A673 (cell line): Measurements from ENCODE around the gene WNT4. TPM values are rescaled to one million over a fixed set of nuclear protein-coding genes. Genes with fewer than 3 reads are reported as not detected.

Experiments
- BruUV-seq: library from RNA; stranded (reverse); fragments of 400-500 nt; replicated peaks from 2 replicates; lab custom pipeline; 2021; lab: Mats Ljungman, UMichigan
- CTCF ChIA-PET: fragments of 300-600 bp; sonication (Branson Sonifier 250); formaldehyde crosslinking; loops from one replicate; lab custom pipeline; 2022; ENCODE audit warnings: antibody characterized with exemption; lab: Charles Lee
- POLR2A ChIA-PET: fragments of 300-600 bp; sonication (Branson Sonifier 250); formaldehyde crosslinking; loops from one replicate; lab custom pipeline; 2022; ENCODE audit warnings: antibody characterized with exemption; ENCODE audit not compliant: low non-redundant PET; lab: Charles Lee
- DNase-seq: peaks from one replicate; pipeline ENCODE4 v3.0.0-alpha.2; 2015; ENCODE audit warnings: low spot score
- H3K27ac ChIP-seq: fragments of 200-600 bp; sonication (generic); 2 replicates; pipeline ENCODE4 v1.5.1; 2016; ENCODE audit warnings: mixed run types, low read depth, mild to moderate bottlenecking, mixed read lengths, antibody characterized with exemption, low read length; ENCODE audit not compliant: poor library complexity, severe bottlenecking
- H3K27me3 ChIP-seq: fragments of 200-600 bp; sonication (generic); replicated peaks from 2 replicates; pipeline ENCODE4 v1.6.1; 2017; ENCODE audit warnings: mixed run types, low read depth, mild to moderate bottlenecking, mixed read lengths, antibody characterized with exemption, low read length; ENCODE audit not compliant: insufficient read depth, poor library complexity
- H3K36me3 ChIP-seq: fragments of 200-600 bp; sonication (generic); 2 replicates; pipeline ENCODE4 v1.6.1; 2016; ENCODE audit warnings: mixed run types, mild to moderate bottlenecking, mixed read lengths, antibody characterized with exemption, low read length; ENCODE audit not compliant: insufficient read depth, poor library complexity, severe bottlenecking
- H3K4me1 ChIP-seq: fragments of 200-600 bp; sonication (generic); 2 replicates; pipeline ENCODE4 v1.6.1; 2017; ENCODE audit warnings: mixed run types, mild to moderate bottlenecking, mixed read lengths, antibody characterized with exemption, low read length; ENCODE audit not compliant: insufficient read depth, poor library complexity, severe bottlenecking
- H3K4me3 ChIP-seq: fragments of 200-600 bp; sonication (generic); 2 replicates; pipeline ENCODE4 v1.5.1; 2016; ENCODE audit warnings: low read depth, mixed run types, mild to moderate bottlenecking, mixed read lengths, low read length; ENCODE audit not compliant: poor library complexity, severe bottlenecking
- H3K9me3 ChIP-seq: fragments of 200-600 bp; sonication (generic); 2 replicates; pipeline ENCODE4 v1.6.1; 2016; ENCODE audit warnings: mixed run types, low read depth, mild to moderate bottlenecking, mixed read lengths, antibody characterized with exemption, low read length; ENCODE audit not compliant: poor library complexity, severe bottlenecking
- CTCF ChIP-seq: fragments of 300-800, 200-600 bp; sonication (generic); conservative IDR thresholded peaks from 2 replicates; pipeline ENCODE4 v1.5.1; 2017; ENCODE audit warnings: low read depth, mild to moderate bottlenecking, antibody characterized with exemption, low read length, moderate library complexity, mixed read lengths
- EZH2 ChIP-seq: fragments of 200-600 bp; sonication (generic); IDR thresholded peaks from 2 replicates; pipeline ENCODE4 v1.6.1; 2017; ENCODE audit warnings: borderline replicate concordance, low read depth, mild to moderate bottlenecking, mixed read lengths, antibody characterized with exemption, low read length; ENCODE audit not compliant: poor library complexity, severe bottlenecking
- intact Hi-C: fragments of 100-400 bp; cut with micrococcal nuclease; formaldehyde crosslinking; loops from one replicate; pipeline ENCODE4 v1.10.0; 2022; ENCODE audit not compliant: unreplicated experiment
- total RNA-seq: library from RNA; stranded (reverse); gene quantifications from 2 replicates; pipeline ENCODE4 v1.2.3, GENCODE V29; 2021

WNT4 gene
- total RNA-seq, 1 experiment from 2014 or later, result not detected

GRCh38 chr1:22164841-22165808, 22.2 kb upstream of the WNT4 start:
- H3K27ac ChIP-seq, result no peak overlapping the region
- no peak for DNase-seq
- ChIA-PET CTCF (no interaction called here), POLR2A (no interaction called here)
- H3K4me3 ChIP-seq, result no peak overlapping the region
- intact Hi-C loops, result no loop called here
- no peaks in the 10 kb centered on the region for H3K4me1 ChIP-seq
- no peaks in the 10 kb centered on the region for H3K36me3 ChIP-seq
- H3K9me3 ChIP-seq, result no peaks in the 10 kb centered on the region
- TF ChIP-seq EZH2, result no peak
- H3K27me3 ChIP-seq, result no peaks in the 10 kb centered on the region
- no TSS peak for BruUV-seq

- TF ChIP-seq CTCF (no peak), EZH2 (no peak)
- intact Hi-C loops, result no loop called here
- BruUV-seq, result no TSS peak
- ChIA-PET POLR2A (no interaction called here), CTCF (no interaction called here)
- H3K9me3 ChIP-seq, result no peaks in the 10 kb centered on the region
- H3K27ac ChIP-seq, result no peak overlapping the region
- H3K27me3 ChIP-seq, result no peaks in the 10 kb centered on the region
- DNase-seq, result no peak
- H3K36me3 ChIP-seq, result no peaks in the 10 kb centered on the region
- H3K4me1 ChIP-seq, result no peaks in the 10 kb centered on the region
- H3K4me3 ChIP-seq, result no peak overlapping the region
Measured at GRCh38 chr1:22163564-22163963, 20.7 kb upstream of the WNT4 start.

GRCh38 chr1:22163137-22163536, 20.2 kb upstream of the WNT4 start:
- H3K27ac ChIP-seq, result no peak overlapping the region
- no peaks in the 10 kb centered on the region for H3K36me3 ChIP-seq
- BruUV-seq, result no TSS peak
- no peak for DNase-seq
- no peaks in the 10 kb centered on the region for H3K9me3 ChIP-seq
- H3K4me1 ChIP-seq, result no peaks in the 10 kb centered on the region
- no peaks in the 10 kb centered on the region for H3K27me3 ChIP-seq
- intact Hi-C loops, result no loop called here
- CTCF ChIA-PET, result no interaction called here
- TF ChIP-seq CTCF (no peak), EZH2 (no peak)
- H3K4me3 ChIP-seq, result no peak overlapping the region
- POLR2A ChIA-PET, result no interaction called here
